Urothelium cell line (cell line): ENCODE data around the gene C13orf42.

Source experiments
- DNase-seq: peaks from one replicate; pipeline ENCODE4 v3.0.0; 2011; ENCODE audit warnings: low spot score, mixed read lengths
- FAIRE-seq: peaks from 2 replicates; lab custom pipeline; 2011; peaks lifted over from hg19 to GRCh38; lab: Jason Lieb, UNC

C13orf42 gene

DNA sequence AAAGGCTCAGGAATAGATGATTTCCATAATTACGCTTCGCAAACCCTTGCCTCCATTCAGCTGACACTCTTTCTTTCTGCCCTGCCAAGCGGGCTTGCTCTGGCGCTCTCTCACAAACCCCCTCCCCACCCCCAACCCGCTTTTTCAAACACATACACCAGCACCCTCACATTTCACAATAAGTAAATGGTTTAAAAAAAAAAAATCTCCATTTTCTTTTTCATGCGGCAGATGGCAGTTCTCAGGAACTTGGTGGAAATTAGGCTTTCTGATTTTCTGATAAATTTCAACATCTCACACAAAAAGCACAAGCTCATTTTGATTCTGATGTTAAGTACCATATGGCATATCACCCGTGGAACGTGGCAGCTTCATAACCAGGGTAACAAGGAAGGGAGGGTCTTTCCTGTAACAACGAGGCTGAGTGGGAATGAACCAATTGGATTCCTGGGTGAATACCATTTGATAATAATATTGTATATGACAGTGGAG lies 43.8 kb downstream of the C13orf42 start:
- no peak for FAIRE-seq
- DNase-seq = no peak

DNA sequence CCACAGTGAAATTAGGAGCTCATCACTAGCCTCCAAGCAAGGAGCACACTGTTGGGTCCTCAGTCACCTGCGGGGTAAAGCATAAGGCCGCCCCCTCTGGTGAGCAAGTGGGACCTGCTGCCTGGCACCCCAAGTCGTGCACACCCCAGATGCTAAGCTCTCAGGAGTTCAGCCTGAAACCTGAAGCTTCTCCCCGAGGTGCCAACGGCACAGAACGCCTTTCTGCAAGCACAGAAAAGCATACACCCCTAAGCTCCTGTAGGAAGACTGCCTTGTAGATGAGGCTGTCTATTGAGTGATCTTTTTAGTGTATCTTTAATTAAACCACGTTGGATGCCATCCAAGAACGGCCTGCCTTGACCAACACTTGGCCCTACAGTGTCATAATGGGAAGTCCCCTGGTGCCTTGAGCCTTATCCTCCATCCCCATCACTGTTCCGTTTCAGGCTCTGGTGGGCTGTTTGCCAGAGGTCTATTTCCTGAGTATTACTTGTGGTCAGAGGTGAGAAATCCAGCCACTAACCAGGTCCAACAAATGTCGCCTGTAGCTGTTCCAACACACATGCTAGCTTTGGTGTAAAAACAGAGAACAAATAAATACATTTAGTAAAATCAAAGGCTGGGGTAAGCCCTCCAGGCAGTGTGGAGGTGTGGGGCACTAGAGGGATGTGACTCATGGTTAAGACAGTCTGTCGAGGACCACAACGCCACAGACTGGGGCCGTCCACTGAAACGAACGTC lies 44.8 kb downstream of the C13orf42 start:
- DNase-seq = peak; percentile 51
- no peak for FAIRE-seq

DNA sequence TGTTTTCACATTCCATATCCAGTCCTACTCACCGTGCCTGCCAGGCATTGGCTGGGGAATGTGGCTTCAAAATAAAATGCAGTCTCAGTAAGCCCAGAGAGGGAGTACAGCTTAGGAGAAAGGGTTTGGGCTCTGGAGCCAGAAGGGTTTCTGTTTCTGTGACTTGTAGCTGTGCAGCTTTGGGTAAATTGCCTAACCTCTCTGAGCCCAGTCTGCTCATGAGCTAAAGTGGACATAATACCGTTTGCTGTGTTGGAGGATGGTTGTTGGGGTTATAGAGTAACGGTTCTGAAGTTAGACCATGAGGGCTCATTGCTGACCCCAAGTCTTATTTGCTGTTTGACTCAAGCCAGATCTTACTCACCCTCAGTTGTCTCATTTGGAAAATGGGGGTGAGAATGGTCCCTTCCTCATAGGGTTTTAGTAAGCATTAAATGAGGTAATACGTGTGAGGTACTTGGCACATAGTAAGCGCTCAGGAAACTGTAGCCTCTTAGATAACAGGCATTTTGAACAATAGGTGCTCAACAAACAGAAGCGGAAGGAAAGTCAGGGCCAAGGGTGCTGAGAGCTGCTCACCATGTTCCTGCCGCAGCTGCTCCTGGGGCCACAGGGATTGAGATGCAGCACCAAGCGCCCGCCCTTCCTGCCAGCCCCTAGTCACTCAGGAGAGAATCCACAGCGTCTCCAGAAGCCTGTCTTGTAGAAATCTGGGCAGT lies 45.5 kb downstream of the C13orf42 start:
- DNase-seq (no peak), FAIRE-seq (no peak)

GRCh38 chr13:51064753-51065152 lies 46.3 kb downstream of the C13orf42 start:
- no peak for DNase-seq
- no peak for FAIRE-seq

GRCh38 chr13:51063909-51064308 lies 47.2 kb downstream of the C13orf42 start:
- DNase-seq (no peak), FAIRE-seq (no peak)

DNA sequence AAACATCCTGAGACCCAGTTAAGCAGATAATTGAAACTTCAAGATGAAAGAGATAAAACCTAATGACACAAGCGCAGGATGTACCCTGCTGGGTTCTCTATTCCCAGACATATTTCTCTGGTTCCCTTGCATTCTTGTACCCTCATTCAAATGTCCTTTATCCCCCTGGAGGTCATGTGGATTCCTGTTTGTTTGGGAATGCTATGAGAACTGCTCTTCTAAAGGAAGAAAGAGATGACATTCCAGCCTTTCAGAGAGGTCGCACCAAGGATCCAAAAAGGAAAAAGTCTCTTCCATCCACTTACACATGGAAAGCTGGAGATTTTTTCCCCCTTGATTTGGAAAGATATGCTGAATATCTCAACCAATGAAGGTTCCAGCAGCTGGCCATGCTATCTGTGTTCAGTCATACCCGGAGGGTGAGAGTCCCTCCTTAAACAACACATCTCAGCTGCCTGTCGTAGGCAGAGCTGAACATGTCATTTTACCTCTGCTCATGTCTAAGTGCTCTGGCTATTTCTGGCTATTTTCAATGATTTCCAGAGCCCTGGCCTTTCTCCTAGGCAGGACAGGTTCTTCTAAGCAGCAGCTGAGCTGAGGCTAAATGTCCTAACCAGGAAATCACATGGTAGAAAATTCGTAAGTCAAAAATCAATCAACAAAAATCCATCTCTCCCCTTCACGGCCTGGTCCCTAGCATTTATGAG lies 52.5 kb downstream of the C13orf42 start:
- DNase-seq (no peak), FAIRE-seq (no peak)

DNA sequence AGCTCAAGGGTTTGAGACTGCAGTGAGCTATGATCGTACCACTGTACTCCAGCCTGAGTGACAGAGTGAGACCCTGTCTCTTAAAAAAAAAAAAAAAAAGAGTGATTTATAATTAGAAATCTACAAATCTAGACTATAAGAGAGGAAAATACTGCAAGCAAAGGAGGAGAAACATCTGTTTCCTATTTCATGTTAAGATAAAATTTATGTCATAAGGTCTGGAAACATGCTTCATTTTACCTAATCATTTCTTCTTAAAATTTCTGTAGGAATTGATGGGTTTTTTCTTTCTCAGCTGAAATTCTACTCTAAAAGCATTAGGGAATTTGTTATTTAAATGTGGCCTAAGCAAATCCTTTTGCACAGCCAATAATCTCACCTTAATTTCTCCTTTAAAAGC lies 53.2 kb downstream of the C13orf42 start:
- no peak for FAIRE-seq

GRCh38 chr13:51057001-51057400 lies 54.1 kb downstream of the C13orf42 start:
- FAIRE-seq = no peak

More for the DNA sequence above, 53.2 kb downstream of the C13orf42 start:
- no peak for DNase-seq

GRCh38 chr13:51052581-51052980 lies 58.5 kb downstream of the C13orf42 start:
- DNase-seq (no peak), FAIRE-seq (no peak)

More at GRCh38 chr13:51057001-51057400, 54.1 kb downstream of the C13orf42 start:
- no peak for DNase-seq

DNA sequence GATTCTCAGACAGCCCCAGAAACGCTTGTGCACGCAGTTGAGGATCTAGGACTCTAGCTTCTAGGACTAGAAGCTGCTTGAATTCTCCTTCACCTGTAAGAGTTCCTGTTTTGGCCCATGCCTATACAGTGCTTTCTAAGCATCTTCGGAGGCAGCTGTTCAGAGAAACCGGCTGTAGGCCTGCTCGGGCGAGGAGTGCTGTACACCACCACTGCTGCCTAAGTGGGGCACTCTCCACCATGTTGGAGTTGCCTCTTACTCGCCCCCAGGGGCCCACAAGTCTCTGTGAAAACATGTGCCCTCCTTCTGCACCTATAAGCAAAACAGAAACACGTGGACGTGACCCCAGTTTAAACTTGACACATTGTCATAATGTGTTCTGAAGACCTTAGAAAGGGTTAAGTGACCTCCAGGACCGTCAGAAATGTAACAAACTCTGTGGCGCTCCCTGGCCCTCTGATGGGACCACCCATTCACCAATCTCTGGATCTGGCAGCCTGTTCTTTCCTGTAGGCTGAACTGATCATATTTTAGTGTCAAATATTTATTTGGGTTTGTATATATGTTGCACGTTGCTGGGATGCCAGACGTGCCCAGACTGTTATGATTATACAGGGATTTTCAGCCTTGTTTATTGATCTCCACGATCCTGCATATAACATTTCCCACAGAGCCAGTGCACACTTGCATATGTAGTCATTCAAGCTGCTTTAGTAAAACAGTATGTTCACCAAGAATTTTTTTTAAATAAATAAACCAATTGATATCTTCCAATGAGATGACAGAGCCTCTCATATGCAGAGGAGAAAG lies 60.8 kb downstream of the C13orf42 start:
- FAIRE-seq = no peak
- DNase-seq = no peak

GRCh38 chr13:51048616-51049015 lies 62.5 kb downstream of the C13orf42 start:
- DNase-seq = no peak
- FAIRE-seq = no peak

- DNase-seq = no peak
- no peak for FAIRE-seq
Measured at GRCh38 chr13:51048166-51048461, 63.0 kb downstream of the C13orf42 start.

- FAIRE-seq = no peak
- DNase-seq = no peak
Measured at GRCh38 chr13:51047434-51048165, 63.5 kb downstream of the C13orf42 start.

GRCh38 chr13:51045451-51045850 lies 65.6 kb downstream of the C13orf42 start:
- DNase-seq (no peak), FAIRE-seq (no peak)

DNA sequence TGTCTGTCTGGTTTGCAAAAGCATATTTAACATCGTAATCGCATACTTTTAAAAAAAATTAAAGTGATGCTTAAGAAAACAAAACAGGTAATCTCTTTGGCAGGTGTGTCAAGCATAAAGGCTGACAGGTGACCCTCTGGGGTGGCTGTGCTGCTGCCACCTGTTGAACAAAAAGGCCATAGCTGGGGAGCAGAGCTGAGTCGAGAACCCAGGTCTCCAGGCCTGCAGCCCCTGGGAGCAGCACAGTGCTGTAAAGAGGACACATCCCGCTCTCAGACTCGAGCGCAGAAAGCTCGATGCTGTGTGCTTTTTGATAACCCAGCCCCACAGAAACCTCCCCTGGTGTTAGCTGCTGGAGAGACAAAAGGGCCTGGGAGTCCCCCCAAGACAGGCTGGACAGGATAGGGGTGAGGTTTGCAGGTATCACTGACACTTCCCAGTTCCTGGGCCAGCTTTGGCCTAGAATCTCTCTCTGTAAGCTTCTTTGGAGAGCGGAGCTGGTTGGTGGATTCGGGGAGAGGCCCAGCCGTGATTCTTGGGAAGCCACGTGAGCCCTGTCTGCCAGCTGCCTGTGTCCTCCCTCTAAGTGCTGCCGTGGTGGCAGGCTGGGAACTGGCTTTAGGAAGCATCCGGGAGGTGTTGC lies 66.9 kb downstream of the C13orf42 start:
- DNase-seq (no peak), FAIRE-seq (no peak)

DNA sequence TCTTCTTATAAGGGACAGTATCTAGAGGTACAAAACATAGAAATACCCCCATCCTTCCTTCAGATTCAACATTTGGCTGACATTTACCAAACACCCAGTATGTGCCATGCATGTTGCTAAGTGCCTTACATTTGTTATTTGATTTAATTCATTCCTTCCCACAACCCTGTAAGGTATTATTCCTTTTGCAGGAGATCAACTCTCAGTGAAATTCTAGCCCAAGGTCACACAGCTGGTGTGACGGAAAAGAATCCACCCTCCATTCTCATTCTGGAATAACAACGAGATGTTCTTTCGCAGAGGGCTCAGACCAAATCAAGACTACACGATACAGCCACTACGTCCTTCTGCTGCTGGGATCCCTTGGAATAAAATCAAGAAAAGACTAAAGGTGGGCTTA lies 67.8 kb downstream of the C13orf42 start:
- DNase-seq (no peak), FAIRE-seq (no peak)

DNA sequence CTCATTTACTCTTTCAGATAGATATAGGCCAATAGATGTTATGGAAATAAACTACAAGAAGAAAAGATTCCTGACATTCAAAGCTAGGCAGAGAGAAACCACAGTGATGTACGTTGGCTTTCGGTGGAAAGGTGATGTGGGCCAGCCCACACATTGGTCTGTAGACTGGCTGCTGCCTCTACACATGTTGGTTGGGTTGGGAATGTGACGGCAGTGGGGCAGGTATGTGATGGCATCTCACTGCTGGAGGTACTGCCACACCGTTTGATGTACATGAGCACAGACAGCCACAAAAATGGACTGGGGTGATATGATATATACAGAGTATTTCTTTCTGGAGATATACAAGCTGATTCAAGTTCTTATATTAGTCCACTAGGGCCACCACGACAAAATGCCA lies 69.4 kb downstream of the C13orf42 start:
- DNase-seq (no peak), FAIRE-seq (no peak)

GRCh38 chr13:51041126-51041525 lies 69.9 kb downstream of the C13orf42 start:
- no peak for FAIRE-seq
- no peak for DNase-seq

GRCh38 chr13:51040431-51040830 lies 70.6 kb downstream of the C13orf42 start:
- FAIRE-seq (no peak), DNase-seq (no peak)

DNA sequence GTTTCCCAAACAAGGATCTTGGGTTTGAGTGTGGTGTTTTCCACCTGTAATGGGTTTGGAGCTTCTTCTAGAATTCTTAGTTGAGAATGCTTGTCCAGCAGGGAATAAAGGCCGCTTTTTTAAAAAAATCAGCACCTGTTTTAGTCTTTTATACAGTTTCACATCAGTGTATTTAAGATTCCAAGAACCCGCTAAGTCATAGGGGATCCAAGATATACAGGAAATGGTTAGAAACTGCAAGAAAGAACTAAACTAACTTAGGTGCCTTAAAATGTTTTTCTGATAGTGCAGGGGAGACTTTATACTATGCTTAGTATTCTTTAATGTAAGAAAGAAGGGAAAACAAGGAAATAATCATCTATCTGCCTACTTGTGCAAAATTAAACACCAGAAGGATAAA lies 74.7 kb downstream of the C13orf42 start:
- FAIRE-seq = no peak
- DNase-seq = no peak
